Measurements from ENCODE around the gene CCDC178.
"Not testable (repeated sequence)": the region's sequence is repeated elsewhere in the genome, so short reads cannot be mapped to it uniquely, and the experiment has no call there.

The CCDC178 gene, protein sequence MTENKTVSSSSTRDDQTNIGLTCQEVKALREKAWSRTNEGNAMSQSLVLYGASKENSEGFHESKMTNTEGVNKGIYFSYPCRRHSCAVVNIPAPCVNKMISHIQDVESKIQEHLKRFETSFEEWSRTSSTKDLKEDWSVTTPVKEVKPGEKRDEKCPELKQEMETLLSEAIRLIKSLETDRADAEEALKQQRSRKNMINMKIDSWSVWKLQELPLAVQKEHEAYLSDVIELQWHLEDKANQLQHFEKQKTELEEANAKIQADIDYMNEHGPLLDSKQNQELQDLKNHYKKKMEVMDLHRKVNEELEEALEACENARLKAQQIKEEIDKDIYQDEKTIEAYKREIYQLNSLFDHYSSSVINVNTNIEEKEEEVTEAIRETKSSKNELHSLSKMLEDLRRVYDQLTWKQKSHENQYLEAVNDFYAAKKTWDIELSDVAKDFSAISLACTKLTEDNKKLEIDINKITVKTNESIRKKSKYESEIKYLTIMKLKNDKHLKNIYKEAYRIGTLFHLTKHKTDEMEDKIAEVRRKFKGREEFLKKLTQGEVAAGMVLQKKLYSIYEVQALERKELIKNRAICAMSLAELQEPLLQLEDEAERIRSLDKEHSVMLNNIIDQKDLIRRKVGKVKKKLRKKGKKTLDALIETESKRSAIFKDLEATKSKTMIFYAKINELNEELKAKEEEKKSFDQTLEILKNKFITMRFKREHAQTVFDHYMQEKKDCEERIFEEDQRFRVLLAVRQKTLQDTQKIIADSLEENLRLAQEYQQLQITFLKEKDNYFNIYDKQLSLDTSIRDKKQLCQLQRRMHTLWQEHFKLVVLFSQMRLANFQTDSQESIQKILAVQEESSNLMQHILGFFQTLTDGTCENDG

DNA sequence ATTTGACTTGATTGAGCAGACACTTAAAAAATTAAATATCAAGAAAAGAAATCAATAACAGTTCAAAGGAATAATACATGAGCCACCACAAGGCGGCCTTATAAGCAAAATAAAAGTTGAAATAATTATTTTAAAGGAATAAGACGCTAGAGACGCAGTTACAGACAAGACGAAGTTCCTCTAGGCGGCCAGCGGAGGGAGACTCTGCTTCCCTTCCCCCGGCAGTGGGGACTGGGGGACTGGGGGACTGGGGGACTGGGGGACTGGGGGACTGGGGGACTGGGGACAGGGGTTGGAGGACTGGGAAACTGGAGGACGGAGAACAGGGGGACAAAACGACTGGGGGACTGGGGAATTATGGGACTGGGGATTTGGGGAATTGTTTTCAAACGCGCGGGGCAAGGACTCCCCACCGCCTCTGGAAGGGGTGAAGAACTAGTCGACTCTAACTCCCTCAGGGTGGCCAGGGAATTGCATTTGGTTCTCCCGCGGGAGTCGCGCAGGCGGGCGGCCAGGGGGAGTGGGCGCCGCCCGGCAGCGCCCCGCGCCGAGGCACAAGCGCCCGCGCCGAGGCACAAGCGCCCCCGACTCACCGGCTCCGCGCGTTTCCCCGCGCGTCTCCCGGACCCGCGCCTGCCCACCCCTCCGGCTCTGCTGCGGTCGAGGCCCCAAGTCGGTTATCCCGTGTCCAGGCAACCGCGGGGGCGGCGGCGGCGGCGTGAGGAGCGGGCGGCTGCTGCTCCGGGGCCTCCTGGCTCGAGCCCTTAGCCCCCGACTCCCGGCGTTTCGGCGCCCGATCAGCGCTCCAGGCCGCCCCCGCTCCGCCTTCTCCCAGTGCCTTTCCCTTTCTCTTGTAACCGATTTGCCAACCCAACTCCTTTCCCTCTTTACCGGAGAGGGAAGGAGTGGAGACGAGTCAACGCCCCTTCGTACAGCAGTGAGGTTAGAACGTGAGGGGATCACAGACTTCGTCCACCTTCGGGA, at the start of gene CCDC178:
Gene CCDC178 (minus strand): TSS at position 662 of the 984 bp plus-strand sequence. CDS start 28,633 bp downstream, outside the sequence.
- no peak for DNase-seq

DNA sequence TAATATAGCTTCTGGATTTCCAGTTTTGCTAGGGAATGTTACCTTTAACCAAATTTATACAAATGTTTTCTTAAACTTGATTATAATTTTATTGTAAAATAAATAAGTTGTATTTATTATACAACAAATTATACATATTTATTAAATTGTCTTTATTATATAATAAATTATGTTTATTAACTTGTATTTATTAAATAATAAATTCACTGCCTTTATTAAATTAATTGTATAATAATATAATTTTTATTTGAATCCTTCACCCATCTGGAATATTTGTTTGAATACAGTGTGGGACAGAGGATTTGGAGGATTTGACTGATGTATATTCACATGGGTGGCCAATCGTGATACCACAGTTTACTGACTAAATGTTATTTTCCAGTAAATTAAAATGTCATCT, 43.4 kb upstream of the CCDC178 start:
- DNase-seq = no peak

DNA sequence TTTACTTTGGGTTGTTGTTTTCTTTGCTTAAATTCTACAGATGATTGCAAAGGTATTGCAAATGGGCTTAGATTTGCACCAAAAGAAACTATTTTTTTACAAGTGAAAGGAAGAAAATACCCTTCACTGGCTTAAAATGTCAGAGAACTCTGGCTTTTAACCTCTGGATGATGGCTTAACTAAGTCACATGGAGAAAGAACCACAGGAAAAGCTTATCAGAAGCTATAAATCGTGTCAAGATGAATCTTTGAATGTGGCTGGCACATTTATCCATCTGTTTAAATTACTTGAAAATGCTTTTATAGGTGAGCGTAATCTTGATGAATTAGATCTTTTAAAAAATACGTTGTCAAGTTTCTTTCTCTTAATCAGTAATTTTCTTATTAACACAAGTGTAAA, 32.0 kb upstream of the CCDC178 start:
- DNase-seq = no peak

DNA sequence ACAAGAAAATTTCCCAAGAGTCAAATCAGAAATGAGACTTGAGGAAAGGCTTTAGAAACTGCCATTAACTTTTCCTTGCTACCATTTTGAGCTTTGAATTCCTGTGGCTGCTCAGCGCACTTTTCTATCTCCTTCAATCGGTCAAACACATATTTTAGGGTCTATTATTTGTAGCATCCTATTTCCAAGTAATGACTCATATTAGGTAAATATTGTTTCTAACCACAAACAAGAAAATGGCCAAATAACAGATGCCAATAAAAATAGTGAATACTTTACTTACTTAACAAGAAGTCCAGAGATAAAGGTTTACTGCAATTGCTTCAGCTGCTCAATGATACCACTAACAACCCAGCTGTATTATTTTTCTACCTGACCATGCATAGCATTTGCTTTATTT, 29.7 kb upstream of the CCDC178 start:
- DNase-seq = no peak

DNA sequence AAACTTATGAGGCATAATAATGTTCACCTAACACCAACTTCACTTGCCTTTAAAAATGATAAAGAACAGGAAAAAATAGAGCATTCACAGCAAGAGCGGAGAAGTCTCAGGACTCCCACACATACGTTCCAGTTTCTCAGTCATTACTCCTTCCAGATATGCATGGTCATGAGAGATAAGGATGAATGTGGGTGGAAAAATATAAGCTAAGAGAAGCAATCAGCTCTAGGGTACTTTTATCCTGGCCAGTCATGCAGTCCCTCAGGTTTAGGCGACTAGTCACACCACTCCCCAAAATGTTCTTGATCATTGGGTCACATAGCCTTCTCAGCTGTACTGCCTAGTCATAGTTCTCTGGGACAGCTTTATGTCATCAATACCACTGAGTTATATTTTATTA, 29.2 kb upstream of the CCDC178 start:
- no peak for DNase-seq

DNA sequence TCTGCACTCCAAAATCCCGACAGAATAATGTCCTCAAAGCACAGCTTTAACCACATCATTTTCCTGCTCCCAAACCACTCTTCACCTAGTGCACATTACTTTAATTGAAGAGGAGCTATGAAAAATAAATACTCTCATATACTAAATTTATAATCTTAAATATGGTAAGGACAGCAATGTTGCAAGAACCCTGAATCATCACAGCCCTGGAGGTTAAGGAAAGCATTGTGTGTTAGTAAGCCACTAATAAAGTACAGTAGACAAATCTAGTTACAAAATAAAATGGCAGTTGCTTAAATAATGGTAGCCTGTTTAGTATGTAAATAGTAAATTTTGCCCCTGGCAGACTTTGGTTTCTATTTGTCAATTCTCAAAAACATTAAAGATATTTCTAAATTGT, 27.0 kb upstream of the CCDC178 start:
- DNase-seq = no peak

DNA sequence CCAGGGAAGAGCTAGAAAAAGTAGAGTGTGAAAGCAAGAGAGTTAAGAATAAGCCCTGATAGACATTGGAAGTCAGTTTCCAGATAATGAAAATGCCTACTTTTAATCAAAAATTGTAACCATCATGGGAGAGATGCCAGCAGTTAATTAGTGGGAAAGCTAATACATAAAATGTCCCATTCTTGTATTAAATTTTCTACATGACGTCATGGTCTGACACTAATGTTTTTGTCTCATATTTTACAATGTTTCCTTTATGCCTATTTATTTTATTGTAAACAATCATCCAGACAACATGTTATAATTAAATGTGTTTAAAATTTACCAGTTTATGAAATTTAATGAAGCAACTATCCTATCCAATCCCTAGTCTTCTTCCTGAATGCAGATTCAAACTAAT, 26.3 kb upstream of the CCDC178 start:
- no peak for DNase-seq

DNA sequence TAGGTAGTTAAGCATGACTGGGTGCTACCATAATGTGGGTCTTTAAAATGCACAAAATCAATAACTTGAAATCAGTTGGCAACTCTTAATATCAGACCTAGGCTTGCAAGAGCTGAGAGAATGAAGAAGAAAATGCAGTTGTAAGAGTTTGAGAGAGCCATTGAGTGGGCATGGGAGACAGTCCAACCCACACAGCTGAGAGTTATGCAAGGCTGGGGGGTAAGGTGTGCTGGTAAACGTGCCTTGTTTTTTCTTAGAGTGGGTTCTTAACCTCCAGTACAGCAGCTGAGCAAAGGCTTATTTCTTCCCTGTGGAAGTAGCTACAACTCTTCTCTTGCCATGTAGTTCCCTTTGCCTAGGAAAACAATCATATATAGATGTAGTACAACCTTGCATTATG, 20.2 kb upstream of the CCDC178 start:
- DNase-seq = no peak

DNA sequence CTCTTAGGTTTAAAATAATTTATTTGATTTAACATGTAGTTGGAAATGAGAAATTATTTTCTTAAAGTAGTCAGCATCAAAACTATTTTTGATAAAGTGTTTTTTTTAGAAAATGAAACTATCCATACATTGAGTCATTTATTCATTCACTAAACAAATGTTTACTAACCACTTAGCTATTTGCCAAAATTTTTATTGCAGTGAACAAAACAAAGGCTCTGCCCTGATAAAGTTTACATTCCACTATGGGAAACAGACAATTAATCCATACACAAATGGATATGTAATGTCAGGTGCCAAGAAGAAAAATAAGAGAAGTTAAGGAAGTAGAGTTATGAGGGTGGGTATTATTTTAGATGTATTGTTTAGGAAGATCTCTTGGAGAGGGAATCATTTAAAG, 19.1 kb upstream of the CCDC178 start:
- no peak for DNase-seq

DNA sequence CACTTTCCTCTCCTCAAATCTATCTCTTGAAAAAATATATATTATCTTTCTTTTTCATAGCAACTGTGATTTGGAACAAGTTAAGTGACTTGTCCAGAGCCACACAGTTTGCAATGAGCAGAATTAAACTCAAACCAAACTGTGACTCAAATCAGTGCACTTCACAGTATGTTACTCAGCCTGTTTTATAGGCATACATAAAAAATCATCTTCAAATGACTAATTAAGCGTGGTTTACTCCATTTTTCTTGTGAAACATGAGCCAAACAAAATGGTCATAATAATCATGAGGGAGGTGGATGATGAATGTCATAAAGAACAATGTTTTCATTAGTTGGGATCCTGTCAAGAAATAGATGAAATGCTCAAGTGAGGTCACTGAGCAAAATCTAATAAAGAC, 6.1 kb upstream of the CCDC178 start:
- DNase-seq = no peak

DNA sequence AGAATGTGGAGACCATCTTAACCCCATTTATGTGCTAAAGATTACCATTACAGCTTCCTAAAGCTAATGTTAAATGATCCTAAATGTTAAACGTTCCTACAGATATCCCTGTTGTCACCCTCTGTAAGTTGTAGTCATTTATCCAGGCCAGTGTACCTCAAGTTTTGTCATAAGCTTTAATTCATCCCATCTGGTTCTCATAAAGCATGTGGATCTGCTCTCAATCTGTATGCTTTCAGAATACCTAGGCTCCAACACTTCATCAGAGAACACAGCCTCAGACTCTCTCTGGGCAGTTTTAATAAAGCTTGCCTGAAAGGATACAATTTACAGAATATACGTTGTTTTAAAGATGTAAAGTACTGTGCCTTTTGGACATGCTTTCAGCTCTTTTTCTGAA, 4.2 kb upstream of the CCDC178 start:
- DNase-seq = no peak

DNA sequence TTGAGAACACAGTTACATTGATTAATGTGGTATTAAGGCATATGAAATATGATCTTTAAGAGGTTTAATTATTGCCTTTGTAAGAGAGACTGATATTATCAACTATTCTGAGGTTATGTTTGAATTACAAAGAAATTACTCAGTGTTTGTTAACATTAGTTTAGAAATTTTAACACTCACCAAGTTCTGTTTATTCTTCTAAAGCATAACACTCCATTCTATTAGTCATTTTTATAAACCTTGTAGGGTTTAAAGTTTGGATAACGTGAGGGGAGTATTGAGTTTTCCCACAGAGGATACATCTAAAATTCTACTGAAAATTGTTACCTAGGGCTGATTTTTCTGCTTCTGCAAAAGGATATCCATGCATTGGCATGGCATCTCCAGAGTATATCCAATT, 7.7 kb downstream of the CCDC178 start:
- DNase-seq = no peak

DNA sequence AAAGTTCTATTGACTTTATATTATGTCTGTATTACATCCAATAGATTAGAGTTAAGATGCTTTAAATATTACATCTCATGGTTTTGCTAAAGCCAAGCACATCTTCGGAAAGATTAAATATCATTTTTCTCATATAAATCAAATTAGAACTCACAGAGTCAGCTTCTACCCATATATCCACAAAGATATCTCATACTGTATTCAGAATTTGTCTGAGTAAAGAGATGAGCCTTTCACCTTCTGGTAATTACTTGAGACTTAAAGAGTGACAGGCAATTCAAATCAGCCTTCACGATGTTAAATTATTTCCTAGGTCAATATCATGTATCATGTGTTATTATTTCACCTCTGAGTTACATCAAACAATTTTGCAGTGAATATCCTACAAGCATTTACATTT, 13.0 kb downstream of the CCDC178 start:
- no peak for DNase-seq

DNA sequence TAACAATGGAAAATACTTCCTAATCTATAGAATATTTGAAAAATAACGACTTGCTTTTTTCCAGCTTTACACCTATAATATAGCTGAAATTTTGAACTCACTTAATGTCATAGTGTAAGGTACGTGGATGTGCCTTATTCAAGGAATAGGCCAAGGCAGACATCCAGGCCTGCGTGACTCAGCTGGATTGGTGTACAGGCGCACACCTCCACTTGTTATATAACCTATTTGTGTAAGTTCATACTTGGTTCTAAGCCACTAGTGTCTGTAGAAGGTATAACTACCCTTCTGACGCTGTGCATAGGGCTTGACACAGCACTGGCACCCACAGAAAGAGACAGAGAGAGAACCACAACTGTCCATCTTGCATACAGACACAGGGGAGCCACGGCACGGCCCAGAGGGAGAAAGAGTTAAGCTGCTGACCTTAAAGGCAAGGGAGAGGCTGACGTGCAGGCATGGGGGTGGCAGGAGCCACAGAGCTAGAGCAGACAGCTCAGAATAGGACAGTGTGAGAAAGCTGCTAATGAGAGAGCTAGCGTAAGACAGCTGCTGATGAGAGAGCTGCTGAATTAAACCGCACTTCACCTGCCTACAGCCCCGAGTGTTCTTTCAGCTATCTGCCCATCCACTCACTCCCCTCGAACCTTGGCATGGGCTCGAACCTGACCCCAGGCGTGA, 16.1 kb downstream of the CCDC178 start:
- no peak for DNase-seq

DNA sequence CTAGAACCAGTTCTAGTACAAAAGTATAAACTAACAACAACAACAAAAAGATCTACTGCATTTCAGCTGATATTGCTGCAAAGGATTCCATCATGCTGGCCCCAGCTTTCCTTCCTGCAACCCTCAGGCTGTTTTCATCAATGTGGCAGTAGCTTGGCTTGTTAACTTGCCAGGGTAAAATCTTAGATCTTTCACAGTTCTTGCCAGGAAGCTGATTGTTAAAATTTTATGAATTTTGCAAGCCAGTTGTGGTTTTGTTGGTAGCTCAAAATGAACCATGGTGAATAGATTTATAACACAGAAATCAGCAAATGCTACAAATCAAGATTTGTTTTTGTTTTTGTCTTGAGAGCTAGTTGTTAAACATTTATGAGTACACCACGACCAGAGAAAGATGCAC, 19.3 kb downstream of the CCDC178 start:
- DNase-seq = no peak

DNA sequence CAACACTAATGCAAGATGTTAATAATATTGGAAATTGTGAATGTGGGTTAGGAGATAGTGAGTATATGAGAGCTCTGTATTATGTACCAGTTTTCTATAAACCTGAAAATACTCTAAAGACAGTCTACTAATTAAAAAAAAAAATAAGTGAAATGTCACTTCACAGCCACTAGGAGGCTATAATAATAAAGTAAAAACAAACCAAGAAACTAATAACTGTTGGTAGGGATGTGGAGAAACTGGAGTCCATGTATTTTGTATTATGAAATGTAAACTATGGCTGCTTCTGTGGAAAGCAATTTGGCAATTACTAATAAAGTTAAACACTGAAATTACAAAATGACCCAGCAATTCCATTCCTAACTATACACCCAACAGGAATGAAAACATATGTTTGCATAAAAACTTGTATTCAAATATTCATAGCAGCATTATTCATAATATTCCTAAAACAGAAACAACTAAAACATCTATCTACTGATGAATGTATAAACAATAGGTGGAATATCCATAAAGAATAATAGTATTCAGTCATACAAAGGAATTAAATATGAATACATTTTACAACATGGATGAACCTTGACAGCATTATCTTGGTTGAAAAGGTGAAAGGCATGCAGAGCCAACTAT, 36.2 kb downstream of the CCDC178 start:
- no peak for DNase-seq

DNA sequence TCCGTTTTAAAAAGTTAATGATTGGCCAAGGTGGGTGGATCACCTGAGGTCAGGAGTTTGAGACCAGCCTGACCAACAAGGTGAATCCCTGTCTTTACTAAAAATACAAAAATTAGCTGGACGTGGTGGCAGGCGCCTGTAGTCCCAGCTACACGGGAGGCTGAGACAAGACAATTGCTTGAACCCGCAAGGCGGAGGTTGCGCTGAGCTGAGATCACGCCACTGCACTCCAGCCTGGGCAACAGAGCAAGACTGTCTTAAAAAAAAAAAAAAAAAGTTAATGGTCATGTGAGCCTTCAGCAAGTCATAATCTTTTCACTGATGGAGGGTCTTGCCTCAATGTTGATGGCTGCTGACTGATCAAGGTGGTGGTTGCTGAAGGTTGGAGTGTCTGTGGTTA, 41.6 kb downstream of the CCDC178 start:
- not testable (repeated sequence) for DNase-seq

DNA sequence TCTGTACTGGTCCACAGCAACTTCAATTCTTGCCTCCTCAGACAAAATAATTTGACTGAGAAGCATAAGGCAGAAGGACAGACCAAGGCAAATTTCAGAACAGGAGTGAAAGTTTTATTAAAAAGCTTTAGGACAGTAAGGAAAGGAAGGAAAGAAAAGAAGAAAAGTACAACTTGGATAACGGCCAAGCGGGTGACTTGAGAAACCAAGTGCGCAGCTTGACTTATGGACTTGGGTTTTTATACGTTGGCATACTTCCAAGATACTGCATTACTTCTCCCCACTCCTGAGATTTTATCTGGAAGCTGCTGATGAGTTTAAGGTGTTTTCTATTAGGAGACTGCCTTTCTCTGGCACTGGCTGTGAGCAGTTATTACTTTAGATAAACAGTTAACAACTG, 64.7 kb downstream of the CCDC178 start:
- DNase-seq = no peak

DNA sequence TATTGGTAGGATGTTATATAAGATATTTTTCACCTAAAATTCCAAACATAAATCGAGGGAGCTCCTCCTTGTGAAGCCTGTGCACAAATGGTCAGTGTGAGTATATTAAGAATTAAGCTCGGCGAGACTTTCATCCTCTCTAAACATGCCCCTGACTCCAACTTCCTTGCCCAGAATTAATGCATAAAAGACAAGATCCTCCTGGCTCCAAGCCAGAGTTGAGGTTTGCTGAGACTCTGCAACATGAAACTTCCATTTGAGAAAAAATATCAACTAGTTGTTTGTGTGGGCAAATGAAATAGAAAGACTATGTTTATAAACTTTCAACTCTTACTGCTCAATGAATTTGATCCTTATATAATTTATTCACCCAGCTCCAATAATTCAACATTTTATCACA, 68.1 kb downstream of the CCDC178 start:
- DNase-seq = no peak

DNA sequence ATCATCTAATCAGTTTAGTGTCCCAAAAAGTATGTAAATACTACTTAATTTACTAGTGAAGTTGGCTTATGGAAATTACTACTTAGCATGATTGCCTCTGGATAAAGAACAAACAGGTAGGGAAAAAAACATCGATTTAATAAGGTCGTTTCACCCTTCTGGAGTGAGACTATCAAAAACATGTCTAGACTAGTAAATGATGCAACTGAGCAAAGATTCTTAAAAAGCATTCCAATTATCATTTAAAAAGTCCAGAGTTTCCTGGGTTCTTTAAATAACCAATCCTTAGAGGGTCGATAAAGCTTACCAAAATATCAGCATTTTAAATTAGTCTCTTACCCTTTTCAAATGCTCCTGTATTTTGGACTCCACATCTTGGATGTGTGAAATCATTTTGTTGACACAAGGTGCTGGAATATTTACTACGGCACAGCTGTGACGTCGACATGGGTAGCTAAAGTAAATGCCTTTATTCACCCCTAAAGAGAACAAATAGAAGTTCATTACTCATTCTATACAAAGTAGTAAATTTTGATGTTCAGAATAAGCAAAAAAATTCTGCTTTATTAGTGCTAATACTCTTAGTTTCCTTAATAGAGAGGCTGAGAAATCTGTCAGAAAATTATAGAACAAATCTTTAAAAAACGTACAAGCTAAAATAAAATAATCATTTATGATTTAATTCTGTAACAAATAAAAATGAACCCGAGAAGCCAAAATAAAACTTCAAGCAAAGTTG, 70.6 kb downstream of the CCDC178 start:
- no peak for DNase-seq

DNA sequence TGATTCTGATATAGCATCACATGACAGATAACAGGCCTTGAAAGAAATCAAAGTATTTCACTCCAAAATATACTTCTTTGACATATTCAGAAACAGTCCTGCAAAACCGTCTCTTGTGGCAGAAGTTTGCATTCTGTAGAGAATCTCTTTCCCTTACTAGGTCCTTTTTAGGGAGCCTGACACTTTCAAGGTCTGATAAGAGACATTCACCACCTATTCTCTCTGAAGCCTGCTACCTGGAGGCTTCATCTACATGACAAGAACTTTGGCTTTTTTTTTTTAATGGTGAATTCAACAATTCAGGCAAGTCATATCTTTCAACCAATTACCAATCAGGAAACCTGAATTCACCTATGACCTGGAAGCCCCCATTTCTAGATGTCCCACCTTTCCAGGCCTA, 83.8 kb downstream of the CCDC178 start:
- no peak for DNase-seq
